Measurements from ENCODE around the gene SLC37A1.

DNA sequence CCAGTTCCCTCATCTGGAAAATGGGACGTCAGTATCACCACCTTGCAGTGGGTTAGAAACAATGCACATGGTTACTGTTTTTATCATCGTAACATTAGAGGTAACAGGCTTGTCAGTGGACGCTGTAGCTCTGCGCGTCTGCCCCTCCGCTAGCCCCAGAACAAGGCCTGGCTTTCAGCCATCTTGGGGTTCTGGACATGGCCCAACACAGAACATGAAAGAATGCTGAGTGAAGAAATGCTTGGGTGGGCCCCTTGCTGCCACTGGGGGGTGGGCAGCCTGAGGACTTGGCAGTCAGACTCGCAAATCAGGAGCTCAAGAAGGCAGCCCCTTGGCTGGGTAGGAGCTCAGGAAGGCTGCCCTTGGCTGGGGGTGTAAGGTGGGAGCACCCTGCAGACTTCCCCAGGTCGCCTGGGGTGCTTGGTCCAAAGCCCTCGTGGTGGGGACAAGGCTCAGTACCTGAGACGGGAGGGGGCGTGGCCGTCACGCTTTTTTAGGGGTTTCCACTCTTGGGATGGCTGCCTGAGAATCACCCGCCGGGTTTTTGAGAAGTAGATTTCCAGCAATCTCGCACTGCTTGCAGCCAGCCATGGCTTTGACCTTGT, 51.7 kb downstream of the SLC37A1 start:
- TF ChIP-seq, protein P1, sequence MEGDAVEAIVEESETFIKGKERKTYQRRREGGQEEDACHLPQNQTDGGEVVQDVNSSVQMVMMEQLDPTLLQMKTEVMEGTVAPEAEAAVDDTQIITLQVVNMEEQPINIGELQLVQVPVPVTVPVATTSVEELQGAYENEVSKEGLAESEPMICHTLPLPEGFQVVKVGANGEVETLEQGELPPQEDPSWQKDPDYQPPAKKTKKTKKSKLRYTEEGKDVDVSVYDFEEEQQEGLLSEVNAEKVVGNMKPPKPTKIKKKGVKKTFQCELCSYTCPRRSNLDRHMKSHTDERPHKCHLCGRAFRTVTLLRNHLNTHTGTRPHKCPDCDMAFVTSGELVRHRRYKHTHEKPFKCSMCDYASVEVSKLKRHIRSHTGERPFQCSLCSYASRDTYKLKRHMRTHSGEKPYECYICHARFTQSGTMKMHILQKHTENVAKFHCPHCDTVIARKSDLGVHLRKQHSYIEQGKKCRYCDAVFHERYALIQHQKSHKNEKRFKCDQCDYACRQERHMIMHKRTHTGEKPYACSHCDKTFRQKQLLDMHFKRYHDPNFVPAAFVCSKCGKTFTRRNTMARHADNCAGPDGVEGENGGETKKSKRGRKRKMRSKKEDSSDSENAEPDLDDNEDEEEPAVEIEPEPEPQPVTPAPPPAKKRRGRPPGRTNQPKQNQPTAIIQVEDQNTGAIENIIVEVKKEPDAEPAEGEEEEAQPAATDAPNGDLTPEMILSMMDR (conservative IDR thresholded peaks at IDR 0.05 in 1 of 2, IDR thresholded peaks at IDR 0.05 in 1 of 2; ENCODE audit: extremely low read depth in 1 of 2, insufficient read depth in 1 of 2, low read depth in 1 of 2, low read length in 2 of 2): no peak
- no peak for TF ChIP-seq EZH2 (IDR thresholded peaks at IDR 0.05; ENCODE audit: borderline replicate concordance, low read length)
